H1 (cell line): Measurements from ENCODE around the gene CUX1. TPM values are rescaled to one million over a fixed set of nuclear protein-coding genes. Genes with fewer than 3 reads are reported as not detected.

Experiments used
- CTCF ChIA-PET: fragments of 300-600 bp; sonication (Branson Sonifier 250); formaldehyde crosslinking; loops from one replicate; lab custom pipeline; 2021; ENCODE audit not compliant: partially characterized antibody; lab: Charles Lee
- POLR2A ChIA-PET: fragments of 300-600 bp; sonication (Branson Sonifier 250); formaldehyde crosslinking; loops from one replicate; lab custom pipeline; 2021; ENCODE audit warnings: inconsistent platforms; ENCODE audit not compliant: partially characterized antibody; lab: Charles Lee
- DNase-seq, 2 experiments: peaks; one replicate each; pipeline versions ENCODE4 v3.0.0 to v3.0.0-alpha.2; 2010 to 2022; ENCODE audit warnings: low spot score in 2 of 2, low read depth in 1 of 2, mixed read lengths in 1 of 2
- FAIRE-seq: peaks from 2 replicates; lab custom pipeline; 2011; peaks lifted over from hg19 to GRCh38; lab: Jason Lieb, UNC
- H2AFZ ChIP-seq: 2 replicates; pipeline ENCODE4 v1.8.1; 2012; ENCODE audit warnings: low read length, inconsistent platforms
- H2AK5ac ChIP-seq: 2 replicates; pipeline ENCODE4 v1.6.1; 2013; ENCODE audit warnings: low read depth, low read length
- H2BK120ac ChIP-seq: replicated peaks from 2 replicates; pipeline ENCODE3; 2013; ENCODE audit warnings: low read depth, low read length, inconsistent platforms
- H2BK12ac ChIP-seq: 2 replicates; pipeline ENCODE4 v1.6.1; 2013; ENCODE audit warnings: low read depth, low read length
- H2BK15ac ChIP-seq: 2 replicates; pipeline ENCODE4 v1.6.1; 2013; ENCODE audit warnings: low read length
- H2BK20ac ChIP-seq: 2 replicates; pipeline ENCODE4 v1.6.1; 2013; ENCODE audit warnings: low read length
- H2BK5ac ChIP-seq: 2 replicates; pipeline ENCODE4 v1.6.1; 2013; ENCODE audit warnings: low read depth, low read length
- H3K14ac ChIP-seq: 2 replicates; pipeline ENCODE4 v1.6.1; 2013; ENCODE audit warnings: inconsistent platforms; ENCODE audit not compliant: insufficient read length
- H3K18ac ChIP-seq: 2 replicates; pipeline ENCODE4 v1.6.1; 2013; ENCODE audit warnings: low read length; ENCODE audit errors: extremely low read depth
- H3K23ac ChIP-seq: 2 replicates; pipeline ENCODE4 v1.6.1; 2013; ENCODE audit warnings: inconsistent platforms; ENCODE audit not compliant: insufficient read length
- H3K23me2 ChIP-seq: 2 replicates; pipeline ENCODE4 v1.6.1; 2013; ENCODE audit warnings: low read depth, low read length
- H3K27ac ChIP-seq: 2 replicates; pipeline ENCODE4 v1.6.1; 2011; ENCODE audit warnings: low read depth, low read length, inconsistent platforms
- H3K27me3 ChIP-seq, 4 experiments: replicated peaks in 1 of 4; 1 replicate in 1 of 4; 2 replicates in 3 of 4; pipeline versions ENCODE4 v1.6.1 to v1.8.1; 2011 to 2013; ENCODE audit warnings: low read length in 3 of 4, mild to moderate bottlenecking in 3 of 4, inconsistent platforms in 2 of 4, mixed read lengths in 2 of 4, moderate library complexity in 1 of 4; ENCODE audit not compliant: control insufficient read depth in 3 of 4, insufficient read depth in 3 of 4; ENCODE audit errors: extremely low read depth in 1 of 4
- H3K36me3 ChIP-seq, 4 experiments: 2 replicates each; pipeline versions ENCODE4 v1.6.1 to v1.8.1; 2011 to 2013; ENCODE audit warnings: mild to moderate bottlenecking in 4 of 4, low read length in 3 of 4, moderate library complexity in 2 of 4, control low read depth in 1 of 4, inconsistent platforms in 1 of 4; ENCODE audit not compliant: insufficient read depth in 4 of 4, control insufficient read depth in 2 of 4
- H3K4ac ChIP-seq: replicated peaks from 2 replicates; pipeline ENCODE3; 2013; ENCODE audit warnings: low read length, low read depth, mixed read lengths, inconsistent platforms; ENCODE audit not compliant: insufficient read length
- H3K4me1 ChIP-seq, 4 experiments: replicated peaks in 1 of 4; 1 replicate in 1 of 4; 2 replicates in 3 of 4; pipeline versions ENCODE4 v1.6.1 to v1.8.1; 2011 to 2013; ENCODE audit warnings: low read length in 3 of 4, inconsistent platforms in 2 of 4, mixed read lengths in 1 of 4; ENCODE audit not compliant: insufficient read depth in 4 of 4, control insufficient read depth in 3 of 4
- H3K4me2 ChIP-seq, 2 experiments: 2 replicates each; pipeline versions ENCODE4 v1.6.1 to v1.8.1; 2011 to 2013; ENCODE audit warnings: low read depth in 2 of 2, low read length in 2 of 2, control low read depth in 1 of 2, inconsistent platforms in 1 of 2, mild to moderate bottlenecking in 1 of 2; ENCODE audit not compliant: insufficient read depth in 1 of 2
- H3K4me3 ChIP-seq, 4 experiments: fragments of 200-600, 300-600 bp in 1 of 4; sonication (generic), shearing (Covaris generic), sonication (Bioruptor Twin) in 1 of 4; 2 replicates each; pipeline versions ENCODE4 v1.5.1 to v1.8.1; 2011 to 2016; ENCODE audit warnings: low read length in 4 of 4, low read depth in 3 of 4, control low read depth in 2 of 4, inconsistent platforms in 2 of 4, mild to moderate bottlenecking in 2 of 4, mixed read lengths in 1 of 4, moderate library complexity in 1 of 4; ENCODE audit not compliant: insufficient read depth in 2 of 4; ENCODE audit errors: extremely low read depth in 1 of 4
- H3K56ac ChIP-seq: replicated peaks from 2 replicates; pipeline ENCODE3; 2013; ENCODE audit warnings: low read depth, mild to moderate bottlenecking, mixed read lengths, low read length, inconsistent platforms; ENCODE audit not compliant: insufficient read length
- H3K79me1 ChIP-seq: 2 replicates; pipeline ENCODE4 v1.6.1; 2013; ENCODE audit warnings: low read depth, low read length, control low read depth
- H3K79me2 ChIP-seq, 2 experiments: 2 replicates each; pipeline versions ENCODE4 v1.6.1 to v1.8.1; 2012 to 2013; ENCODE audit warnings: low read length in 2 of 2, mild to moderate bottlenecking in 2 of 2, inconsistent platforms in 1 of 2; ENCODE audit not compliant: insufficient read depth in 2 of 2, control insufficient read depth in 1 of 2
- H3K9ac ChIP-seq, 4 experiments: replicated peaks in 1 of 4; 1 replicate in 1 of 4; 2 replicates in 3 of 4; pipeline versions ENCODE4 v1.6.1 to v1.8.1; 2011 to 2013; ENCODE audit warnings: low read depth in 3 of 4, low read length in 3 of 4, control low read depth in 2 of 4, mild to moderate bottlenecking in 2 of 4, moderate library complexity in 2 of 4, inconsistent platforms in 1 of 4; ENCODE audit errors: extremely low read depth in 1 of 4
- H3K9me3 ChIP-seq, 2 experiments: 2 replicates each; pipeline versions ENCODE4 v1.6.1 to v1.8.1; 2012 to 2013; ENCODE audit warnings: mild to moderate bottlenecking in 2 of 2, moderate library complexity in 2 of 2, control low read depth in 1 of 2, inconsistent platforms in 1 of 2, low read depth in 1 of 2, low read length in 1 of 2, mixed read lengths in 1 of 2; ENCODE audit not compliant: insufficient read depth in 2 of 2
- H4K20me1 ChIP-seq, 2 experiments: replicated peaks in 1 of 2; 2 replicates each; pipeline versions ENCODE3 to v1.8.1; 2011 to 2013; ENCODE audit warnings: inconsistent platforms in 2 of 2, low read length in 2 of 2, mild to moderate bottlenecking in 1 of 2; ENCODE audit not compliant: insufficient read depth in 2 of 2, control insufficient read depth in 1 of 2
- H4K5ac ChIP-seq: 2 replicates; pipeline ENCODE4 v1.6.1; 2013; ENCODE audit warnings: low read length, low read depth, mixed read lengths, inconsistent platforms; ENCODE audit not compliant: insufficient read length
- H4K8ac ChIP-seq: 2 replicates; pipeline ENCODE4 v1.8.0; 2013; ENCODE audit warnings: mild to moderate bottlenecking, moderate library complexity, low read length, inconsistent platforms; ENCODE audit not compliant: insufficient read depth; ENCODE audit errors: extremely low read depth
- H4K91ac ChIP-seq: replicated peaks from 2 replicates; pipeline ENCODE3; 2013; ENCODE audit warnings: low read length, mixed read lengths, inconsistent platforms; ENCODE audit not compliant: insufficient read length
- CEBPB ChIP-seq: IDR thresholded peaks from 2 replicates; pipeline ENCODE4 v1.6.1; 2012; ENCODE audit warnings: low read depth, low read length
- CREB1 ChIP-seq: IDR thresholded peaks from 2 replicates; pipeline ENCODE4 v1.6.1; 2012; ENCODE audit warnings: inconsistent platforms
- EZH2 ChIP-seq: fragments of 200-600 bp; sonication (generic); IDR thresholded peaks from 2 replicates; pipeline ENCODE4 v1.7.1; 2012; ENCODE audit warnings: low read depth, mild to moderate bottlenecking, moderate library complexity, low read length, inconsistent platforms; ENCODE audit not compliant: severe bottlenecking
- GTF2F1 ChIP-seq: IDR thresholded peaks from 2 replicates; pipeline ENCODE4 v1.6.1; 2012; ENCODE audit warnings: low read depth, low read length, improper control_type of control experiment, borderline replicate concordance
- HDAC6 ChIP-seq: IDR thresholded peaks from one replicate; pipeline ENCODE4 v1.7.1; 2012; ENCODE audit warnings: low read depth, mild to moderate bottlenecking, inconsistent platforms, low read length, moderate library complexity
- KDM1A ChIP-seq: fragments of 200-600, 300-600 bp; sonication (generic); IDR thresholded peaks from 2 replicates; pipeline ENCODE4 v1.7.1; 2016; ENCODE audit warnings: mild to moderate bottlenecking, low read length, borderline replicate concordance
- RBBP5 ChIP-seq: IDR thresholded peaks from 2 replicates; pipeline ENCODE4 v1.7.1; 2012; ENCODE audit warnings: low read depth, mild to moderate bottlenecking, inconsistent platforms, low read length, moderate library complexity, borderline replicate concordance
- RNF2 ChIP-seq: fragments of 200-900, 300-1000 bp; sonication (generic); IDR thresholded peaks from 2 replicates; pipeline ENCODE4 v1.7.1; 2016; ENCODE audit warnings: borderline replicate concordance, low read depth, mild to moderate bottlenecking, antibody characterized with exemption, low read length; ENCODE audit not compliant: poor library complexity, severe bottlenecking; ENCODE audit errors: missing control alignments
- RXRA ChIP-seq: IDR thresholded peaks from 2 replicates; pipeline ENCODE4 v1.6.1; 2011; ENCODE audit warnings: low read depth, mild to moderate bottlenecking, low read length, moderate library complexity; ENCODE audit not compliant: insufficient read depth
- SIRT6 ChIP-seq: IDR thresholded peaks from one replicate; pipeline ENCODE4 v1.7.1; 2012; ENCODE audit warnings: low read length, inconsistent platforms
- SIX5 ChIP-seq: IDR thresholded peaks from 2 replicates; pipeline ENCODE4 v1.6.1; 2011; ENCODE audit warnings: mild to moderate bottlenecking, low read depth, low read length
- SP2 ChIP-seq: IDR thresholded peaks from 2 replicates; pipeline ENCODE4 v1.6.1; 2012; ENCODE audit warnings: mild to moderate bottlenecking, low read length, inconsistent platforms
- SUZ12 ChIP-seq: fragments of 200-600 bp; sonication (generic); IDR thresholded peaks from 2 replicates; pipeline ENCODE4 v1.6.1; 2012; ENCODE audit warnings: mild to moderate bottlenecking, inconsistent platforms, low read length, moderate library complexity, mixed read lengths
- TAF1 ChIP-seq: IDR thresholded peaks from 2 replicates; pipeline ENCODE4 v1.6.1; 2011; ENCODE audit warnings: mild to moderate bottlenecking, low read depth, low read length
- TCF12 ChIP-seq: IDR thresholded peaks from 2 replicates; pipeline ENCODE4 v1.6.1; 2011; ENCODE audit warnings: low read depth, mild to moderate bottlenecking, low read length
- YY1 ChIP-seq: IDR thresholded peaks from 2 replicates; pipeline ENCODE4 v1.6.1; 2011; ENCODE audit warnings: low read depth, mild to moderate bottlenecking, low read length
- WGBS, 2 experiments: shearing (Covaris generic) in 1 of 2; methylation state at CpG; one replicate each; pipeline versions ENCODE4 v1.1.6 to v1.1.7; 2013 to 2015; ENCODE audit warnings: low lambda C conversion rate in 2 of 2, mixed read lengths in 2 of 2, inconsistent platforms in 1 of 2, low coverage in 1 of 2, missing lambda C conversion rate in 1 of 2; ENCODE audit not compliant: insufficient replicate concordance in 2 of 2, insufficient coverage in 1 of 2, insufficient read length in 1 of 2; ENCODE audit errors: extremely low coverage in 1 of 2, missing lambda C conversion rate in 1 of 2; 5-methylcytosine and 5-hydroxymethylcytosine counted together
- polyA plus RNA-seq, 7 experiments: library from polyadenylated mRNA; depleted of rRNA in 3 of 7; stranded (reverse) in 5 of 7; unstranded in 2 of 7; fragments of >200 nt in 5 of 7; fragments of 200-250 nt in 2 of 7; gene quantifications; 1 replicate in 5 of 7; 2 replicates in 1 of 7; 4 replicates in 1 of 7; pipeline versions ENCODE4 v1.2.1 to v1.2.3, GENCODE V29; 2011 to 2013; ENCODE audit warnings: missing spikeins in 2 of 7, mixed read lengths in 2 of 7
- total RNA-seq: library from RNA; stranded (reverse); fragmentation: NEBNext Ultra II Directional; extraction: Animal tissue kit (Norgen Biotek cat#: 25700); gene quantifications from 2 replicates; pipeline ENCODE4 v1.2.1, GENCODE V29; 2021

Gene CUX1
- total and polyA plus RNA-seq, 2 of the 8 experiments (the other 6 are each of a cell fraction or from before 2014, with no cell fraction given): 21.6 to 65.9 TPM

DNA sequence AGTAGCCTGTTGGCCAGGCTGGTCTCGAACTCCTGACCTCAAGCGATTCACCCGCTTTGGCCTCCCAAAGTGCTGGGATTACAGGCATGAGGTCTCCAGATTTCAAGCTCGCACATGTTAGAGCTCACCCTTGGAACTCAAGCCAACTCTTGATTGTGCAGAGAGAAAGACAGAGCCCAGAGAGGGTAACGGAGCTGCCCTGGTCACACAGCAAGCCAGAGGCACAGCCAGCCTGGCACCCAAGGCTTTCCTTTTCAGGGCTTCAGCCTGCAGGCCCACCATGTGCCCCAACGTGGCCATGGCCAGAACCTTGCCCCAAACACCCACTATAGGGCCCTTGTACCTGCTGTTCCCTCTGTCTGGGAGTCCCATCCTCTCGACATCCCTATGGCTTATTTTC lies 49.1 kb upstream of the CUX1 start:
- ChIA-PET CTCF (interaction anchor here (0.6 to 1.3 kb wide), 4 partner anchors 9 to 165 kb away, joined by 3 to 6 read pairs (median 4); no protein-coding TSS in a partner anchor), POLR2A (interaction anchor here (0.6 kb wide), 1 partner anchor 13 kb away, joined by 4 read pairs; no protein-coding TSS in a partner anchor)
- Histone ChIP-seq H3K79me2 (no peaks in the 10 kb centered on the region), H3K4ac (no peak overlapping the region), H2BK12ac (no peak overlapping the region), H3K27me3 (no peaks in the 10 kb centered on the region), H3K23ac (no peak overlapping the region), H2AFZ (no peak overlapping the region), H3K56ac (no peak overlapping the region), H4K91ac (no peak overlapping the region), H4K5ac (no peak overlapping the region), H2BK15ac (no peak overlapping the region; the same call in 1 of the 2 replicates), H3K36me3 (no peaks in the 10 kb centered on the region), H2AK5ac (no peak overlapping the region), H3K14ac (no peak overlapping the region), H3K4me3 (no peak overlapping the region), H3K27ac (no peak overlapping the region), H3K79me1 (no peaks in the 10 kb centered on the region), H4K20me1 (no peaks in the 10 kb centered on the region), H3K9me3 (no peaks in the 10 kb centered on the region), H3K4me2 (no peak overlapping the region), H3K4me1 (no peaks in the 10 kb centered on the region), H2BK20ac (no peak overlapping the region), H3K23me2 (no peaks in the 10 kb centered on the region), H4K8ac (peak overlapping the region; percentile 79), H3K18ac (no peak overlapping the region)
- 90% methylated on average over 7 of the region's 7 CpGs; no CpG with 5 or more reads in 1 of the 2 experiments for WGBS, 2 experiments
- FAIRE-seq: no peak
- TF ChIP-seq RBBP5 (no peak), GTF2F1 (no peak), SIRT6 (no peak), SP2 (no peak), EZH2 (no peak), TAF1 (no peak), RNF2 (no peak), TCF12 (no peak), KDM1A (no peak), CEBPB (no peak), RXRA (no peak), SUZ12 (no peak), CREB1 (no peak), HDAC6 (no peak), YY1 (no peak), SIX5 (no peak)
- TF ChIP-seq, all 59 proteins: peak for 0
- H2BK5ac ChIP-seq: no peak overlapping the region
- no peak overlapping the region for H2BK120ac ChIP-seq
- DNase-seq: no peak
- no peak overlapping the region for H3K9ac ChIP-seq
